AG04450 (cell line): Measurements from ENCODE around the gene ESR2. TPM values are rescaled to one million over a fixed set of nuclear protein-coding genes. Genes with fewer than 3 reads are reported as not detected.

Experiments
- CTCF ChIA-PET: fragments of 300-600, 350-600 bp; formaldehyde crosslinking; extraction: SDS; loops from one replicate; lab custom pipeline; 2022; ENCODE audit warnings: antibody characterized with exemption, inconsistent platforms; lab: Charles Lee
- POLR2A ChIA-PET: fragments of 350-600 bp; formaldehyde crosslinking; extraction: SDS; loops from one replicate; lab custom pipeline; 2021; ENCODE audit warnings: antibody characterized with exemption, inconsistent platforms; lab: Yijun Ruan, JAX
- DNase-seq: peaks from one replicate; pipeline ENCODE4 v3.0.0-alpha.2; 2011; ENCODE audit warnings: low read depth, low spot score
- H3K27ac ChIP-seq: one replicate; pipeline ENCODE4 v1.5.1; 2012; ENCODE audit warnings: low read depth, low read length, control low read depth
- H3K27me3 ChIP-seq: one replicate; pipeline ENCODE4 v1.6.0; 2012; ENCODE audit warnings: low read length; ENCODE audit not compliant: control insufficient read depth, insufficient read depth
- H3K4me3 ChIP-seq: 2 replicates; pipeline ENCODE4 v1.5.1; 2011; ENCODE audit warnings: mild to moderate bottlenecking, low read depth, low read length, control low read depth
- H3K9me3 ChIP-seq: 2 replicates; pipeline ENCODE4 v1.5.1; 2012; ENCODE audit warnings: low read length; ENCODE audit not compliant: control insufficient read depth, insufficient read depth
- CTCF ChIP-seq: IDR thresholded peaks from 2 replicates; pipeline ENCODE4 v1.5.1; 2011; ENCODE audit warnings: low read depth, low read length, control low read depth, inconsistent platforms
- polyA plus RNA-seq: library from polyadenylated mRNA; depleted of rRNA; stranded (reverse); fragments of >200 nt; gene quantifications from 2 replicates; pipeline ENCODE4 v1.2.3, GENCODE V29; 2011

Gene ESR2
- polyA plus RNA-seq, 1 experiment, result 0.04 TPM

- Histone ChIP-seq H3K27ac (no peak overlapping the region), H3K9me3 (no peaks in the 10 kb centered on the region), H3K27me3 (no peaks in the 10 kb centered on the region), H3K4me3 (no peak overlapping the region)
- no peak for TF ChIP-seq CTCF
- DNase-seq, result no peak
- ChIA-PET CTCF (interaction anchor here (0.8 kb wide), 1 partner anchor 10 kb away, joined by 3 read pairs; no protein-coding TSS in a partner anchor), POLR2A (no interaction called here)
Observed at GRCh38 chr14:64203366-64204006, 90.7 kb downstream of the ESR2 start.

- no peak overlapping the region for H3K4me3 ChIP-seq
- H3K27me3 ChIP-seq, result no peaks in the 10 kb centered on the region
- POLR2A ChIA-PET, result no interaction called here
- DNase-seq, result no peak
- no peak for TF ChIP-seq CTCF
- no peaks in the 10 kb centered on the region for H3K9me3 ChIP-seq
- no peak overlapping the region for H3K27ac ChIP-seq
- CTCF ChIA-PET, result interaction anchor here (0.6 to 0.8 kb wide), 2 partner anchors 9 to 23 kb away, joined by 3 read pairs; no protein-coding TSS in a partner anchor
Observed at GRCh38 chr14:64202716-64203115, 91.5 kb downstream of the ESR2 start.

- no peaks in the 10 kb centered on the region for H3K27me3 ChIP-seq
- no peak overlapping the region for H3K4me3 ChIP-seq
- H3K27ac ChIP-seq, result no peak overlapping the region
- no peak for TF ChIP-seq CTCF
- H3K9me3 ChIP-seq, result no peaks in the 10 kb centered on the region
- no peak for DNase-seq
- ChIA-PET POLR2A (no interaction called here), CTCF (interaction anchor here (0.6 kb wide), 1 partner anchor 24 kb away, joined by 3 read pairs; no protein-coding TSS in a partner anchor)
Observed at GRCh38 chr14:64201921-64202545, 92.1 kb downstream of the ESR2 start.

- TF ChIP-seq CTCF, result no peak
- Histone ChIP-seq H3K27ac (no peak overlapping the region), H3K4me3 (no peak overlapping the region), H3K27me3 (no peaks in the 10 kb centered on the region), H3K9me3 (no peaks in the 10 kb centered on the region; the same call in 1 of the 2 replicates)
- ChIA-PET POLR2A (no interaction called here), CTCF (no interaction called here)
- DNase-seq, result no peak
Observed at GRCh38 chr14:64201296-64201695, 92.9 kb downstream of the ESR2 start.

GRCh38 chr14:64200170-64200569, 94.0 kb downstream of the ESR2 start:
- H3K27ac ChIP-seq, result no peak overlapping the region
- no peak for DNase-seq
- H3K9me3 ChIP-seq, result no peaks in the 10 kb centered on the region; the same call in 1 of the 2 replicates
- no peaks in the 10 kb centered on the region for H3K27me3 ChIP-seq
- ChIA-PET POLR2A (interaction anchor here (1.5 kb wide), 1 partner anchor 9 kb away, joined by 3 read pairs; no protein-coding TSS in a partner anchor), CTCF (no interaction called here)
- no peak overlapping the region for H3K4me3 ChIP-seq
- TF ChIP-seq CTCF, result no peak
